ENCODE measurements around the gene GET4. TPM values are rescaled to one million over a fixed set of nuclear protein-coding genes. Genes with fewer than 3 reads are reported as not detected.

GET4 gene
- total and polyA plus RNA-seq, 12 donors = 14.7 to 38.6 (median 20.8) TPM

GRCh38 chr7:898460-898854 is 22.1 kb downstream of the GET4 start:
- H3K9me3 ChIP-seq = no peaks in the 10 kb centered on the region
- WGBS, 2 donors = 78 to 83% methylated on average over 18 of the region's 18 CpGs
- intact Hi-C loops (cut with DNase I) = no loop called here
- H3K36me3 ChIP-seq = peaks cover 0 to 61% (median 20%) of the 10 kb centered on the region in 9 donors
- H3K4me3 ChIP-seq = no peak overlapping the region
- ATAC-seq (peak in 1 of 8 donors; percentile 2), DNase-seq (no peak)
- TF ChIP-seq CTCF (IDR thresholded peaks at IDR 0.05) = no peak
- H3K27me3 ChIP-seq = peaks cover 0 to 10% (median 0%) of the 10 kb centered on the region in 7 donors
- no peak overlapping the region for H3K27ac ChIP-seq
- peaks cover 8 to 28% (median 15%) of the 10 kb centered on the region in 9 donors for H3K4me1 ChIP-seq

GRCh38 chr7:898855-899681 is 22.7 kb downstream of the GET4 start:
- no peaks in the 10 kb centered on the region for H3K9me3 ChIP-seq
- ATAC-seq (no peak), DNase-seq (no peak)
- TF ChIP-seq CTCF (IDR thresholded peaks at IDR 0.05) = no peak
- peaks cover 0 to 55% (median 20%) of the 10 kb centered on the region in 9 donors for H3K36me3 ChIP-seq
- intact Hi-C loops (cut with DNase I) = no loop called here
- H3K27me3 ChIP-seq = peaks cover 0 to 16% (median 4%) of the 10 kb centered on the region in 7 donors
- peaks cover 8 to 29% (median 15%) of the 10 kb centered on the region in 9 donors for H3K4me1 ChIP-seq
- WGBS, 2 donors = 90 to 92% methylated on average over 54 of the region's 54 CpGs
- no peak overlapping the region for H3K4me3 ChIP-seq
- H3K27ac ChIP-seq = no peak overlapping the region

GRCh38 chr7:899806-900205 is 23.5 kb downstream of the GET4 start:
- no peaks in the 10 kb centered on the region for H3K9me3 ChIP-seq
- no peak overlapping the region for H3K4me3 ChIP-seq
- peaks cover 0 to 23% (median 11%) of the 10 kb centered on the region in 7 donors for H3K27me3 ChIP-seq
- 95 to 97% methylated on average over 16 of the region's 16 CpGs for WGBS, 2 donors
- TF ChIP-seq CTCF (IDR thresholded peaks at IDR 0.05) = no peak
- DNase-seq = no peak
- no peak overlapping the region for H3K27ac ChIP-seq
- H3K36me3 ChIP-seq = peaks cover 0 to 48% (median 20%) of the 10 kb centered on the region in 9 donors
- no peak for ATAC-seq
- intact Hi-C loops (cut with DNase I) = no loop called here
- H3K4me1 ChIP-seq = peaks cover 8 to 36% (median 18%) of the 10 kb centered on the region in 9 donors

- Histone ChIP-seq H3K27me3 (peaks cover 0 to 24% (median 11%) of the 10 kb centered on the region in 7 donors), H3K4me1 (peaks cover 8 to 37% (median 18%) of the 10 kb centered on the region in 9 donors), H3K27ac (no peak overlapping the region), H3K36me3 (peaks cover 0 to 41% (median 15%) of the 10 kb centered on the region in 9 donors), H3K9me3 (no peaks in the 10 kb centered on the region), H3K4me3 (no peak overlapping the region)
- DNase-seq (no peak), ATAC-seq (no peak)
- WGBS, 2 donors = 85 to 89% methylated on average over 26 of the region's 26 CpGs
- no peak for TF ChIP-seq CTCF (IDR thresholded peaks at IDR 0.05)
- intact Hi-C loops (cut with DNase I) = no loop called here
Measured at GRCh38 chr7:900331-901040, 24.1 kb downstream of the GET4 start.
